GM18511 (cell line): Measurements from ENCODE around the gene C1QTNF6.

Source experiments
- ATAC-seq: cut with Tn5 transposase; IDR thresholded peaks from one replicate; pipeline ENCODE4 v1.9.1; 2021; ENCODE audit warnings: mild to moderate bottlenecking, moderate library complexity; ENCODE audit not compliant: unreplicated experiment

Gene C1QTNF6

GRCh38 chr22:37146507-37147180 lies 41.4 kb downstream of the C1QTNF6 start:
- no peak for ATAC-seq

DNA sequence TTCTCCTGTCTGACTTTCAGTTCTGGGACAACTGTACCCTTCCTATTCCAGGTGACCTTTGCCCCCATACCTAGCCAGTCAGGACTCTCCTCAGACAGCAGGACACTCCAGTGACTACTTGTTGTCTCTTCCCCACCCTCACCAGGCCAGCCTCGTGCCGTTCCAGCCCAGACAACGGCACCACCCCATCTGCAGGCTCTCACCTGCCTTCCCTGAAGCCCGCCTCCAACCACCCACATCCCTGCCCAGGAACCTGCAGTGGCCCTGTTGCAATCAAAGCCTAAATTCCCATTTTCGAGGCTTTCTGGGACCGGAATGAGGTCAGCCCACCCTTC lies 42.0 kb downstream of the C1QTNF6 start:
- ATAC-seq, result no peak

GRCh38 chr22:37145180-37146050 lies 42.6 kb downstream of the C1QTNF6 start:
- ATAC-seq, result no peak

DNA sequence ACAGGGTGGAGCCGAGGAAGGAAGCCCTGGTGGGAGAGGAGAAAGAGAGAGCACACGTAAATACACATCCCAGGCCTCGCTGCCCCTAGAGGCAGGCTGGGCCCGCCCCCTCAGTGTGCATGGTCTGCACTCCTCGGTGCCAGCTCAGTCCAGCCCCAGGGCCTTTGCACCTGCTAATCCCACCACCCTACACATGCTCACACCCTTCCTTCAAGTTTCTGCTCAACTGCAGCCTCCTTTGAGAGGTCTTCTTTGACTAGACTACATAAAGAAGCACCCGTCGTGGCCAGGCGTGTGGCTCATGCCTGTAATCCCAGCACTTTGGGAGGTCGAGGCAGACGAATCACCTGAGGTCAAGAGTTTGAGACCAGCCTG lies 43.9 kb downstream of the C1QTNF6 start:
- no peak for ATAC-seq

DNA sequence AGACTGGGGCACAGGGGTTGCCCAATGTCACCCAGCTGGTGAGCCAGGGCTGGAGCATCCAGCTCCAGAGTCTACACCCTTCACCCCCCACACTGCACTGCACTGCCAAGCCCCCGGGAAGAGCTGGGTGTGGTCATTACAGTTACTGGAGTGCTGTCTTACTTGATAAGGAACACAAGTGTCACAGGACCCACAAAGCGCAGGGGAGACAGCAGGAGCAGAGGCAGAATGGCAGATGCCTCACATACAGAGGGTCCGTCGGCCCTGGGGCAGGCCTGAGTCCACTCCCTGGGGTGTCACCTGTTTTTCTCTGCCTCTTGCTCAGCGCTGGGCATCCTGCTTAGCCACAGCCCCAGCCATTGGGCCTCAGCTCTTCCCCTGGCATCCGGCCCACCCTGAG lies 46.1 kb downstream of the C1QTNF6 start:
- no peak for ATAC-seq

DNA sequence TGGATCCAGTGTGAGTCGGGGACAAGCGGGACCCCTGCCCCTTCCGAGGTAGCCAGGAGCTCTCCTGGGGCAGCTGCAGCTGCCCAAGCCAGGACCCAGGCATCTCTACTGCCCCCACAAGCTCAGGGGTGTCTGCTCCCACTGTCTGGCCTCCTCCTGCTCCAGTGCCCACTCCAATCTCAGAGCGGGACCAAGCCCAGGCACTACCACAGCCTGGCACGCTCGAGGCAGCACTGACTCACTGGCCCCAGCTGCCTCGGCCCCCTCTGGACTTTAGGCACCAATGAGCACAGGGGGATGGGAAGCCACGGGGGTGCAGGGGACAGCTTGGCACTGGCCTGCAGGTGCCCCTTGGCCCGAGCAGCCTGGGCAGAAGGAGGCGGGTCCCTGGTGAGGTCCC lies 46.6 kb downstream of the C1QTNF6 start:
- ATAC-seq, result no peak

DNA sequence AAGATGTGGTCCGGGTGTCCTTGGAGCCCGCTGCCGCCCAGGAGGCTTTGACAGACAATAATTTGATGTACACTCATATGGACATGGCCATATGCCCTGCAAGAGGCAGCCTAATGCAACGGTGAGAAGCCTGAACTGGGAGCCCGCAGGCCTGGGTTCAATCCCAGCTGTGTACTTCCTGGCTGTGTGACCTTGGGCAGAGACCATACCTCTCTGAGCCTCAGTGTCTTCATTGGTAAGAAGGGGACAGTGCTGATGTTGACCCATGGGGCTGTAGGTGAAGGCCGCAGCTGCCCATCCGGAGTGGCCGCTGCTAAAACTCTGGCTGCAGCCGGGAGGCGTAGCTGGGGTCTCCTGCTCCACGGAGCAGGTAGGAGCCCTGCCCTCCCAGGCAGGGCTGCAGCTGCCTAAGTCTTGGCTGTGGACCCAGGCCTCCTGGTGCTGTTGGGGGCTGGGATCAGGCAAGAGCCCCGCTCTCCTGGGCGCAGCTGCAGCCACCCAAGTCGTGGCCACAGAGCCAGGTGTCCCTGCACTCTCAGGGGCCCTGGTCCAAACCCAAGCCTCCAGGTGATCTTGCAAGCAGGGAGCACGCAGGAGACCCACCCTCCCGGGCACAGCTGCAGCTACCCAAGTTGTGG lies 47.2 kb downstream of the C1QTNF6 start:
- ATAC-seq, result no peak

- no peak for ATAC-seq
Observed at GRCh38 chr22:37139762-37140161, 48.3 kb downstream of the C1QTNF6 start.

- ATAC-seq, result no peak
Observed at GRCh38 chr22:37138849-37139561, 49.0 kb downstream of the C1QTNF6 start.

- ATAC-seq, result no peak
Observed at GRCh38 chr22:37137903-37138665, 50.0 kb downstream of the C1QTNF6 start.

DNA sequence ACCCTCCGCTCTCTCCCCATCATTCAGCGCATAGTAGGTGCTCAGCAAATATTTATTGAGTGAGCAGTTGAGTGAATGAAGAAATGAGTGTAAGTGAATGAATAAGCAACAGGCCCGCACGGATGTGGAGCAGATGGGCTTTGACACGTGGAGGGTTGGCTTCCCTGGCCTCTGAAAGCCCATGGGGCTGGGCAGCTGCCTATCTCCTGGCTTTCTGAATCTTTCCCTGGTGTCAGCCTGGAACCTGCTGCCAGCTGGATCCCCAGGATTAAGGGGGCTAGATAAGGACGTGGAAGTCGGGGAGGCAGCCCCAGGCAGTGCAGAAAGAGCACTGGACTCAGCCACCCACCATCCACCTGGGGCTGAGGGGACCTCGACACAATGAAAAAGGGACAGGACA lies 50.9 kb downstream of the C1QTNF6 start:
- ATAC-seq, result no peak

DNA sequence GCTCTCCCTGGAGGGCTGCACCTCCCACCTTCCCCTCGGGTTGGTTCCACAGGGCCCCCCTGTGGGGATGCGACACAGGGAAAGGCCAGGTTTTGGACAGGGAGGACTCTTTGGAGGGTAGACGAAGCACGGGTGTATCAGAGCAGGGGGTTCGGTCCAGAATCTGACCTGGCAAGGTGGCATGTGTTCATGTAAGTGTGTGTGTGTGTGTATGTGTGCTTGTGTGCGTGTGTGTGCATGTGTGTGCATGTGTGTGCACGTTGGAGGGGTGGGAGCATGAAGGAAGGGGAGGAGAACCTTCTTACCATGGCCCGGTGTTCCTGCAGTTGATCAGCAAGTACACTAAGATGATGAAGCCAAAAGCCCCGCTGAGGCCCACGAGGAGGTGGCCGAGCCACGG lies 53.0 kb downstream of the C1QTNF6 start:
- no peak for ATAC-seq

GRCh38 chr22:37133304-37134018 lies 54.6 kb downstream of the C1QTNF6 start:
- ATAC-seq, result no peak

- no peak for ATAC-seq
Observed at GRCh38 chr22:37132773-37133172, 55.3 kb downstream of the C1QTNF6 start.
